Stomach (tissue), 9 donors: ENCODE results near the gene HDGF. TPM values are rescaled to one million over a fixed set of nuclear protein-coding genes. Genes with fewer than 3 reads are reported as not detected.
A peak's percentile ranks its signal among the peaks of the same experiment; 100 is the strongest.

ENCODE experiments used
- DNase-seq, 2 donors: peaks; one replicate each; pipeline versions ENCODE4 v3.0.0 to v3.0.0-alpha.2; 2013 to 2019
- H3K27ac ChIP-seq, 5 donors: fragments of 200-600 bp in 4 of 5; sonication (generic) in 4 of 5; one replicate each; pipeline ENCODE4 v1.5.1; 2013 to 2019; ENCODE audit warnings: mild to moderate bottlenecking in 1 of 5, moderate library complexity in 1 of 5
- H3K27me3 ChIP-seq, 3 donors: fragments of 200-600 bp; sonication (generic); one replicate each; pipeline ENCODE4 v1.5.1; 2017 to 2019; ENCODE audit warnings: mixed run types in 1 of 3
- H3K36me3 ChIP-seq, 4 donors: fragments of 200-600 bp; sonication (generic); 1 replicate in 3 of 4; 2 replicates in 1 of 4; pipeline ENCODE4 v1.5.1; 2016 to 2019
- H3K4me1 ChIP-seq, 4 donors: fragments of 200-600 bp; sonication (generic); one replicate each; pipeline ENCODE4 v1.5.1; 2016 to 2019
- H3K4me3 ChIP-seq, 4 donors: fragments of 200-600 bp; sonication (generic) in 3 of 4; one replicate each; pipeline ENCODE4 v1.5.1; 2016 to 2019; ENCODE audit warnings: mild to moderate bottlenecking in 1 of 4
- H3K9me3 ChIP-seq, 4 donors: fragments of 200-600 bp; sonication (generic); one replicate each; pipeline ENCODE4 v1.5.1; 2016 to 2019
- CTCF ChIP-seq, 7 experiments: fragments of 450-650 bp in 4 of 7; fragments of 200-600 bp in 3 of 7; sonication (generic) in 3 of 7; IDR thresholded peaks; one replicate each; pipeline ENCODE4 v1.5.1; 2016 to 2019; ENCODE audit warnings: antibody characterized with exemption in 7 of 7, control low read depth in 2 of 7, mild to moderate bottlenecking in 1 of 7
- EP300 ChIP-seq: sonication (generic); formaldehyde crosslinking; IDR thresholded peaks from one replicate; pipeline ENCODE4 v1.6.1; 2017; ENCODE audit warnings: antibody characterized with exemption
- POLR2A ChIP-seq, 4 donors: fragments of 450-650 bp; IDR thresholded peaks; one replicate each; pipeline ENCODE4 v1.6.1; 2016; ENCODE audit warnings: antibody characterized with exemption in 4 of 4, control low read depth in 2 of 4, mild to moderate bottlenecking in 1 of 4, moderate library complexity in 1 of 4
- POLR2AphosphoS5 ChIP-seq, 3 donors: sonication (generic); formaldehyde crosslinking; IDR thresholded peaks; one replicate each; pipeline ENCODE4 v1.6.1; 2016; ENCODE audit warnings: antibody characterized with exemption in 3 of 3
- WGBS, 5 donors: extraction: QIAGEN DNeasy Blood & Tissue Kit in 3 of 5; methylation state at CpG; one replicate each; pipeline versions ENCODE4 v1.1.5 to v1.1.7; 2013 to 2018; 5-methylcytosine and 5-hydroxymethylcytosine counted together
- intact Hi-C: fragments of 100-400 bp; cut with DNase I; formaldehyde crosslinking; loops from one replicate; pipeline ENCODE4 v1.15.1; 2023; ENCODE audit warnings: low total_unique reads
- polyA plus RNA-seq, 3 donors: library from polyadenylated mRNA; stranded (reverse); fragments of 200-250 nt; gene quantifications; one replicate each; pipeline ENCODE4 v1.2.3, GENCODE V29; 2013
- total RNA-seq, 5 donors: library from RNA; depleted of rRNA; stranded (reverse); fragments of >200 nt; gene quantifications; one replicate each; pipeline versions ENCODE4 v1.1.0 to v1.2.3, GENCODE V29; 2014 to 2016
- donor health status: healthy with polysubstance abuse.
- donor health status: Bipolar disorder and iron deficiency.
- donor health status: healthy.

The HDGF gene
- total and polyA plus RNA-seq, 8 donors = 81.7 to 214 (median 161) TPM

- Histone ChIP-seq H3K36me3 (no peaks in the 10 kb centered on the region), H3K27ac (peak overlapping the region in 1 of 5 donors; percentile 83), H3K27me3 (peaks cover 0 to 71% (median 23%) of the 10 kb centered on the region in 3 donors), H3K4me3 (peak overlapping the region; percentile 40 to 56 (median 44)), H3K9me3 (no peaks in the 10 kb centered on the region), H3K4me1 (peaks cover 26 to 53% (median 46%) of the 10 kb centered on the region in 4 donors)
- peak in 1 of 3 donors; percentile 26 for TF ChIP-seq POLR2AphosphoS5 (IDR thresholded peaks at IDR 0.05)
- no peak for TF ChIP-seq CTCF (IDR thresholded peaks at IDR 0.05)
- no peak for TF ChIP-seq POLR2A (IDR thresholded peaks at IDR 0.05)
- no peak for TF ChIP-seq EP300
- 1 to 6% (median 2%) methylated on average over 22 to 29 of the region's 29 CpGs for whole genome bisulfite sequencing, 5 donors
- peak; percentile 58 to 80 for DNase-seq
- intact Hi-C loops = no loop called here
Observed at GRCh38 chr1:156704930-156705320, 46.5 kb downstream of the HDGF start.

GRCh38 chr1:156704166-156704711 lies 47.2 kb downstream of the HDGF start:
- H3K4me1 ChIP-seq = peaks cover 26 to 46% (median 40%) of the 10 kb centered on the region in 4 donors
- no peaks in the 10 kb centered on the region for H3K36me3 ChIP-seq
- H3K9me3 ChIP-seq = no peaks in the 10 kb centered on the region
- TF ChIP-seq CTCF (IDR thresholded peaks at IDR 0.05) (no peak), POLR2AphosphoS5 (IDR thresholded peaks at IDR 0.05) (no peak), EP300 (no peak), POLR2A (IDR thresholded peaks at IDR 0.05) (no peak)
- DNase-seq = no peak
- intact Hi-C loops = no loop called here
- WGBS, 5 donors = 61 to 74% (median 71%) methylated on average over 10 of the region's 10 CpGs
- H3K27me3 ChIP-seq = peaks cover 0 to 78% (median 23%) of the 10 kb centered on the region in 3 donors
- H3K27ac ChIP-seq = peak overlapping the region in 1 of 5 donors; percentile 83
- peak overlapping the region in 1 of 4 donors; percentile 56 for H3K4me3 ChIP-seq

- 23 to 50% (median 37%) methylated on average over 4 of the region's 4 CpGs for WGBS, 5 donors
- H3K36me3 ChIP-seq = no peaks in the 10 kb centered on the region
- TF ChIP-seq EP300 (no peak), CTCF (IDR thresholded peaks at IDR 0.05) (no peak), POLR2A (IDR thresholded peaks at IDR 0.05) (no peak), POLR2AphosphoS5 (IDR thresholded peaks at IDR 0.05) (no peak)
- H3K27me3 ChIP-seq = peaks cover 0 to 83% (median 23%) of the 10 kb centered on the region in 3 donors
- intact Hi-C loops = no loop called here
- no peak overlapping the region for H3K4me3 ChIP-seq
- no peaks in the 10 kb centered on the region for H3K9me3 ChIP-seq
- no peak for DNase-seq
- no peak overlapping the region for H3K27ac ChIP-seq
- peaks cover 26 to 46% (median 39%) of the 10 kb centered on the region in 4 donors for H3K4me1 ChIP-seq
Observed at GRCh38 chr1:156703741-156704140, 47.7 kb downstream of the HDGF start.

GRCh38 chr1:156703336-156703735 lies 48.1 kb downstream of the HDGF start:
- Histone ChIP-seq H3K27me3 (peaks cover 0 to 87% (median 23%) of the 10 kb centered on the region in 3 donors), H3K36me3 (no peaks in the 10 kb centered on the region), H3K27ac (no peak overlapping the region), H3K4me1 (peaks cover 26 to 46% (median 39%) of the 10 kb centered on the region in 4 donors), H3K9me3 (no peaks in the 10 kb centered on the region), H3K4me3 (no peak overlapping the region)
- intact Hi-C loops = no loop called here
- WGBS, 5 donors = 45 to 63% (median 47%) methylated on average over 4 of the region's 4 CpGs
- TF ChIP-seq EP300 = no peak
- no peak for TF ChIP-seq POLR2AphosphoS5 (IDR thresholded peaks at IDR 0.05)
- no peak for TF ChIP-seq CTCF (IDR thresholded peaks at IDR 0.05)
- DNase-seq = no peak
